K562 (cell line): ENCODE results near the gene CFL1. TPM values are rescaled to one million over a fixed set of nuclear protein-coding genes. Genes with fewer than 3 reads are reported as not detected.

Experiments used
- ARID4B ChIP-seq: sonication (generic); formaldehyde crosslinking; IDR thresholded peaks from 2 replicates; pipeline ENCODE4 v1.8.0; 2022; ENCODE audit warnings: mild to moderate bottlenecking, missing genetic modification reagents
- BRF2 ChIP-seq: IDR thresholded peaks from 3 replicates; pipeline ENCODE4 v1.6.1; 2011; ENCODE audit warnings: borderline replicate concordance, mild to moderate bottlenecking; ENCODE audit not compliant: insufficient read length, insufficient read depth
- CBX1 ChIP-seq: sonication (generic); IDR thresholded peaks from 2 replicates; pipeline ENCODE4 v1.6.1; 2016; ENCODE audit warnings: antibody characterized with exemption, low read depth, mild to moderate bottlenecking
- HDAC1 ChIP-seq, 2 experiments: fragments of 450-650 bp; IDR thresholded peaks; 2 replicates each; pipeline ENCODE4 v1.6.1; 2016 to 2017; ENCODE audit warnings: inconsistent platforms in 1 of 2, mild to moderate bottlenecking in 1 of 2, moderate library complexity in 1 of 2
- KHSRP ChIP-seq: fragments of 450-650 bp; IDR thresholded peaks from 2 replicates; pipeline ENCODE4 v1.6.1; 2017
- NKRF ChIP-seq: fragments of 450-650 bp; IDR thresholded peaks from 2 replicates; pipeline ENCODE4 v1.6.1; 2016; ENCODE audit warnings: borderline replicate concordance
- NONO ChIP-seq, 2 experiments: fragments of 200-400 bp in 1 of 2; fragments of 450-650 bp in 1 of 2; formaldehyde crosslinking in 1 of 2; IDR thresholded peaks; 2 replicates each; pipeline ENCODE4 v1.6.1; 2017; ENCODE audit warnings: low read depth in 2 of 2, mild to moderate bottlenecking in 2 of 2, moderate library complexity in 2 of 2, low read length in 1 of 2
- NR2C1 ChIP-seq, 2 experiments: fragments of 450-650 bp; IDR thresholded peaks; 2 replicates each; pipeline ENCODE4 v1.6.1; 2017; ENCODE audit warnings: mild to moderate bottlenecking in 2 of 2, antibody characterized with exemption in 1 of 2, inconsistent platforms in 1 of 2, missing compliant biosample characterization in 1 of 2, missing genetic modification characterization in 1 of 2
- PHF21A ChIP-seq: fragments of 450-650 bp; IDR thresholded peaks from 2 replicates; pipeline ENCODE4 v1.6.1; 2017; ENCODE audit warnings: low read depth, borderline replicate concordance
- RBM34 ChIP-seq: fragments of 200-400 bp; formaldehyde crosslinking; IDR thresholded peaks from 2 replicates; pipeline ENCODE4 v1.6.1; 2018; ENCODE audit warnings: low read length, borderline replicate concordance; ENCODE audit not compliant: insufficient read depth
- SMC3 ChIP-seq: conservative IDR thresholded peaks from 2 replicates; pipeline ENCODE4 v1.6.1; 2011; ENCODE audit warnings: low read depth, low read length, improper control_type of control experiment; ENCODE audit not compliant: insufficient read depth
- TAF1 ChIP-seq: IDR thresholded peaks from 2 replicates; pipeline ENCODE4 v1.6.1; 2011; ENCODE audit warnings: mild to moderate bottlenecking, low read length, moderate library complexity; ENCODE audit not compliant: insufficient read depth, control insufficient read depth, severe bottlenecking; ENCODE audit errors: extremely low read depth
- TFAP4 ChIP-seq: sonication (generic); formaldehyde crosslinking; IDR thresholded peaks from 2 replicates; pipeline ENCODE4 v1.8.0; 2022; ENCODE audit warnings: missing genetic modification reagents, mild to moderate bottlenecking, moderate library complexity, borderline replicate concordance
- ZFP36 ChIP-seq: fragments of 150-350 bp; IDR thresholded peaks from 2 replicates; pipeline ENCODE4 v1.6.1; 2018; ENCODE audit warnings: low read length, low read depth; ENCODE audit not compliant: partially characterized antibody
- ZNF184 ChIP-seq: sonication (generic); formaldehyde crosslinking; IDR thresholded peaks from 2 replicates; pipeline ENCODE4 v1.5.0; 2020; ENCODE audit warnings: missing genetic modification reagents
- ZNF511 ChIP-seq: sonication (generic); formaldehyde crosslinking; IDR thresholded peaks from 2 replicates; pipeline ENCODE4 v1.8.0; 2022; ENCODE audit warnings: mild to moderate bottlenecking, missing genetic modification reagents
- ZNF695 ChIP-seq: fragments of 450-650 bp; formaldehyde crosslinking; IDR thresholded peaks from 2 replicates; pipeline ENCODE4 v1.4.0; 2020; ENCODE audit warnings: mild to moderate bottlenecking, moderate library complexity
- polyA plus RNA-seq, 8 experiments: library from polyadenylated mRNA; depleted of rRNA in 4 of 8; stranded (reverse) in 5 of 8; unstranded in 3 of 8; fragments of >200 nt; fragmentation: Nextera tagmentation in 2 of 8; fragmentation: Illumina TruSeq in 1 of 8; extraction: Ambion mirVana in 2 of 8; extraction: Trizol in 1 of 8; gene quantifications; 2 replicates each; pipeline versions ENCODE4 v1.2.1 to v1.2.3, GENCODE V29; 2011 to 2014; ENCODE audit warnings: inconsistent platforms in 1 of 8, missing spikeins in 1 of 8
- total RNA-seq, 7 experiments: library from RNA; depleted of rRNA in 6 of 7; stranded (reverse); fragments of >200 nt in 6 of 7; fragmentation: Illumina TruSeq in 2 of 7; extraction: Trizol in 2 of 7; gene quantifications; 2 replicates each; pipeline versions ENCODE4 v1.2.1 to v1.2.3, GENCODE V29; 2011 to 2021; ENCODE audit warnings: low replicate concordance in 1 of 7

Gene CFL1
- total and polyA plus RNA-seq, 9 of the 15 experiments (the other 6 are each of a cell fraction or from before 2014, with no cell fraction given) = 105 to 1,101 (median 859) TPM

- TF ChIP-seq BRF2 (no peak), HDAC1 (IDR thresholded peaks at IDR 0.05) (peak in 1 of 2 experiments; percentile 80; a peak in 2 of 4 replicates), TAF1 (peak; percentile 79), PHF21A (peak; percentile 58; the same call in 1 of the 2 replicates), NR2C1 (IDR thresholded peaks at IDR 0.05) (peak; percentile 85), NR2C1 (tag; IDR thresholded peaks at IDR 0.05) (peak; percentile 77), SMC3 (peak; percentile 27; the same call in 1 of the 2 replicates), ZNF695 (CRISPR knock-in tag) (no peak), ARID4B (CRISPR knock-in tag) (peak; percentile 59), NKRF (peak; percentile 68; the same call in 1 of the 2 replicates), KHSRP (no peak), NONO (IDR thresholded peaks at IDR 0.05; ENCODE audit: low read depth in 2 of 2, low read length in 1 of 2) (peak in 1 of 2 experiments; percentile 45; a peak in 1 of 4 replicates), ZFP36 (peak; percentile 22), TFAP4 (CRISPR knock-in tag) (peak; percentile 88), ZNF511 (CRISPR knock-in tag) (peak; percentile 58; the same call in 1 of the 2 replicates), CBX1 (peak; percentile 75), ZNF184 (CRISPR knock-in tag) (no peak), RBM34 (no peak)
These were observed 30.3 kb upstream of the CFL1 start, which contains the start of gene FIBP (continued) for GRCh38 chr11:65888163-65888814.
